DOHH2 (cell line): ENCODE results near the gene CELA1.

Experiments
- EZH2phosphoT487 ChIP-seq: fragments of 200-600 bp; sonication (generic); IDR thresholded peaks from 2 replicates; pipeline ENCODE4 v1.6.1; 2017; ENCODE audit warnings: borderline replicate concordance, mild to moderate bottlenecking, antibody characterized with exemption, low read length, moderate library complexity, mixed read lengths
- TF ChIP-seq, protein P1 (sequence below): fragments of 200-600 bp; sonication (generic); IDR thresholded peaks from one replicate; pipeline ENCODE4 v1.5.1; 2014; ENCODE audit warnings: antibody characterized with exemption, mild to moderate bottlenecking, low read depth, low read length; ENCODE audit not compliant: poor library complexity, severe bottlenecking

DNA sequence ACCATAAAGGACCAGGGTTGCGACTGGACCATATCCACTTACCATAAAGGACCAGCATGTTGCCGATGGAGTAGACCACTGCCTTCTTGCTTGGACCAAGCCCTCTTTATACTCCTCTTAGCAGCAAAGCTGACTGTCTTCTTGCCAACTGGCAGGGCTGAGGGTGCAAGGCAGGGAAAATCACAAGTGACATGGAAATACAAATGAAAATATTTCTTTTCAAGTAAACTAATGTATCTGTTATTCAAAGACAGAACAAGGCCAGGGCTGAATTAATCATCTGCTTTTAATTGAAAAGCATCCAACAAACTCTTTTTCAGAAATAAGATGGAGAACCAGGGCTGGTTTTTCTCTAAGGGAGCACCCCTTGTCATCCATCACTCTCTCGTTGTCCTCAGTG lies at the start of gene CELA1:
- TF ChIP-seq, protein P1, sequence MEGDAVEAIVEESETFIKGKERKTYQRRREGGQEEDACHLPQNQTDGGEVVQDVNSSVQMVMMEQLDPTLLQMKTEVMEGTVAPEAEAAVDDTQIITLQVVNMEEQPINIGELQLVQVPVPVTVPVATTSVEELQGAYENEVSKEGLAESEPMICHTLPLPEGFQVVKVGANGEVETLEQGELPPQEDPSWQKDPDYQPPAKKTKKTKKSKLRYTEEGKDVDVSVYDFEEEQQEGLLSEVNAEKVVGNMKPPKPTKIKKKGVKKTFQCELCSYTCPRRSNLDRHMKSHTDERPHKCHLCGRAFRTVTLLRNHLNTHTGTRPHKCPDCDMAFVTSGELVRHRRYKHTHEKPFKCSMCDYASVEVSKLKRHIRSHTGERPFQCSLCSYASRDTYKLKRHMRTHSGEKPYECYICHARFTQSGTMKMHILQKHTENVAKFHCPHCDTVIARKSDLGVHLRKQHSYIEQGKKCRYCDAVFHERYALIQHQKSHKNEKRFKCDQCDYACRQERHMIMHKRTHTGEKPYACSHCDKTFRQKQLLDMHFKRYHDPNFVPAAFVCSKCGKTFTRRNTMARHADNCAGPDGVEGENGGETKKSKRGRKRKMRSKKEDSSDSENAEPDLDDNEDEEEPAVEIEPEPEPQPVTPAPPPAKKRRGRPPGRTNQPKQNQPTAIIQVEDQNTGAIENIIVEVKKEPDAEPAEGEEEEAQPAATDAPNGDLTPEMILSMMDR, result no peak
- no peak for TF ChIP-seq EZH2phosphoT487
